HCT116 (cell line): ENCODE results near the gene AP3D1. TPM values are rescaled to one million over a fixed set of nuclear protein-coding genes. Genes with fewer than 3 reads are reported as not detected.

ENCODE experiments used
- ATAC-seq: fragments of 200-7000 bp; cut with Tn5 transposase; 2 replicates; pipeline ENCODE4 v1.9.1; 2020; ENCODE audit warnings: mild to moderate bottlenecking, moderate library complexity
- BruUV-seq: library from RNA; stranded (reverse); fragments of 400-500 nt; replicated peaks from 2 replicates; lab custom pipeline; 2021; lab: Mats Ljungman, UMichigan
- CTCF ChIA-PET: fragments of 300-600 bp; sonication (Branson Sonifier 250); formaldehyde crosslinking; loops from one replicate; lab custom pipeline; 2021; ENCODE audit warnings: antibody characterized with exemption; lab: Charles Lee
- POLR2A ChIA-PET: fragments of 300-600, 350-600 bp; sonication (Branson Sonifier 250); formaldehyde crosslinking; loops from one replicate; lab custom pipeline; 2021; ENCODE audit warnings: antibody characterized with exemption; lab: Charles Lee
- RAD21 ChIA-PET, 2 experiments: fragments of 300-600 bp; sonication (Branson Sonifier 250); formaldehyde crosslinking; loops; one replicate each; lab custom pipeline; 2023; ENCODE audit warnings: low total read pairs in 2 of 2; ENCODE audit not compliant: uncharacterized antibody in 2 of 2, unreplicated experiment in 2 of 2, low non-redundant PET in 1 of 2; lab: Charles Lee
- DNase-seq: peaks from one replicate; pipeline ENCODE4 v3.0.0-alpha.2; 2010; ENCODE audit warnings: low read depth, low spot score
- H2AFZ ChIP-seq: fragments of 200-600 bp; shearing (Covaris generic), sonication (generic); 2 replicates; pipeline ENCODE4 v1.6.1; 2017; ENCODE audit warnings: low read depth, mixed run types, mixed read lengths, antibody characterized with exemption, low read length; ENCODE audit not compliant: poor library complexity, severe bottlenecking
- H3K27ac ChIP-seq: 2 replicates; pipeline ENCODE4 v1.5.1; 2012; ENCODE audit warnings: low read depth, low read length
- H3K27me3 ChIP-seq: fragments of 200-600 bp; sonication (generic); 2 replicates; pipeline ENCODE4 v1.6.1; 2016; ENCODE audit warnings: mixed run types, low read length, mixed read lengths; ENCODE audit not compliant: insufficient read depth
- H3K36me3 ChIP-seq, 2 experiments: fragments of 200-500 bp in 1 of 2; fragments of 200-600 bp in 1 of 2; sonication (Bioruptor generic) in 1 of 2; sonication (generic) in 1 of 2; 2 replicates each; pipeline versions ENCODE4 v1.5.1 to v1.6.1; 2014 to 2016; ENCODE audit warnings: low read length in 2 of 2, inconsistent platforms in 1 of 2, mixed read lengths in 1 of 2, mixed run types in 1 of 2; ENCODE audit not compliant: insufficient read depth in 2 of 2, control insufficient read depth in 1 of 2
- H3K4me1 ChIP-seq, 2 experiments: fragments of 200-600 bp in 1 of 2; sonication (generic) in 1 of 2; 2 replicates each; pipeline versions ENCODE4 v1.5.1 to v1.6.1; 2012 to 2017; ENCODE audit warnings: low read length in 2 of 2, inconsistent platforms in 1 of 2, mild to moderate bottlenecking in 1 of 2, mixed read lengths in 1 of 2, mixed run types in 1 of 2, moderate library complexity in 1 of 2; ENCODE audit not compliant: insufficient read depth in 2 of 2, control insufficient read depth in 1 of 2
- H3K4me2 ChIP-seq: fragments of 200-600 bp; sonication (generic); 2 replicates; pipeline ENCODE4 v1.6.1; 2017; ENCODE audit warnings: mixed run types, low read length, mixed read lengths
- H3K4me3 ChIP-seq, 2 experiments: fragments of 200-600 bp in 1 of 2; sonication (generic) in 1 of 2; replicated peaks in 1 of 2; 2 replicates each; pipeline ENCODE4 v1.5.1; 2011 to 2016; ENCODE audit warnings: low read length in 2 of 2, control low read depth in 1 of 2, low read depth in 1 of 2, mild to moderate bottlenecking in 1 of 2, mixed read lengths in 1 of 2, mixed run types in 1 of 2
- H3K79me2 ChIP-seq: fragments of 200-600 bp; sonication (generic); 2 replicates; pipeline ENCODE4 v1.6.1; 2017; ENCODE audit warnings: mild to moderate bottlenecking, mixed run types, low read length, moderate library complexity, mixed read lengths; ENCODE audit not compliant: insufficient read depth
- H3K9ac ChIP-seq: fragments of 200-600 bp; sonication (generic); 2 replicates; pipeline ENCODE4 v1.6.1; 2016; ENCODE audit warnings: low read length, mixed read lengths
- H3K9me2 ChIP-seq: fragments of 200-600 bp; sonication (generic), shearing (Covaris generic); 2 replicates; pipeline ENCODE4 v1.6.1; 2017; ENCODE audit warnings: mixed run types, mild to moderate bottlenecking, moderate library complexity; ENCODE audit not compliant: insufficient read depth
- H3K9me3 ChIP-seq, 2 experiments: fragments of 200-500 bp in 1 of 2; fragments of 200-600 bp in 1 of 2; sonication (Bioruptor generic) in 1 of 2; sonication (generic) in 1 of 2; 2 replicates each; pipeline ENCODE4 v1.6.1; 2014 to 2017; ENCODE audit warnings: low read length in 2 of 2, mixed read lengths in 2 of 2, inconsistent platforms in 1 of 2, low read depth in 1 of 2, mild to moderate bottlenecking in 1 of 2, mixed run types in 1 of 2, moderate library complexity in 1 of 2; ENCODE audit not compliant: control insufficient read depth in 1 of 2, insufficient read depth in 1 of 2
- H4K20me1 ChIP-seq: fragments of 200-600 bp; sonication (generic), shearing (Covaris generic); 2 replicates; pipeline ENCODE4 v1.6.1; 2017; ENCODE audit warnings: mixed run types, mild to moderate bottlenecking, moderate library complexity; ENCODE audit not compliant: insufficient read depth
- ATF3 ChIP-seq: IDR thresholded peaks from 2 replicates; pipeline ENCODE4 v1.6.1; 2012
- CBX3 ChIP-seq: IDR thresholded peaks from 2 replicates; pipeline ENCODE4 v1.6.1; 2012; ENCODE audit warnings: low read depth
- CEBPB ChIP-seq: IDR thresholded peaks from 2 replicates; pipeline ENCODE4 v1.6.1; 2012; ENCODE audit warnings: low read depth
- CTCF ChIP-seq, 3 experiments: fragments of 200-600 bp in 1 of 3; sonication (generic) in 1 of 3; IDR thresholded peaks in 2 of 3; conservative IDR thresholded peaks in 1 of 3; 2 replicates each; pipeline ENCODE4 v1.5.1; 2012 to 2017; ENCODE audit warnings: low read depth in 2 of 3, low read length in 2 of 3, antibody characterized with exemption in 1 of 3, borderline replicate concordance in 1 of 3, control low read depth in 1 of 3, mild to moderate bottlenecking in 1 of 3, mixed read lengths in 1 of 3, mixed run types in 1 of 3, moderate library complexity in 1 of 3; ENCODE audit not compliant: insufficient read depth in 1 of 3
- EGR1 ChIP-seq: IDR thresholded peaks from 2 replicates; pipeline ENCODE4 v1.6.1; 2012; ENCODE audit warnings: low read depth
- POLR2A ChIP-seq: IDR thresholded peaks from 2 replicates; pipeline ENCODE4 v1.7.0; 2011; ENCODE audit warnings: borderline replicate concordance; ENCODE audit not compliant: insufficient read depth, insufficient read length; ENCODE audit errors: extremely low read depth
- REST ChIP-seq: IDR thresholded peaks from 2 replicates; pipeline ENCODE4 v1.6.1; 2012; ENCODE audit warnings: low read depth
- SP1 ChIP-seq: IDR thresholded peaks from 2 replicates; pipeline ENCODE4 v1.6.1; 2012; ENCODE audit warnings: low read depth
- SRF ChIP-seq: IDR thresholded peaks from 2 replicates; pipeline ENCODE4 v1.6.1; 2012; ENCODE audit warnings: low read depth
- ZNF274 ChIP-seq: fragments of 200-500 bp; sonication (Bioruptor generic); IDR thresholded peaks from 2 replicates; pipeline ENCODE4 v1.6.1; 2014; ENCODE audit warnings: mild to moderate bottlenecking, low read depth, low read length, inconsistent platforms
- intact Hi-C: fragments of 100-400 bp; cut with micrococcal nuclease; formaldehyde crosslinking; loops from 2 replicates; pipeline ENCODE4 v1.10.0; 2022
- total RNA-seq: library from RNA; stranded (reverse); gene quantifications from one replicate; pipeline ENCODE4 v1.2.1, GENCODE V29; 2021; ENCODE audit not compliant: unreplicated experiment

Gene AP3D1
- total RNA-seq, 1 experiment from 2014 or later = 137 TPM

- Histone ChIP-seq H3K79me2 (peaks cover 100% of the 10 kb centered on the region), H3K9me2 (no peaks in the 10 kb centered on the region), H3K27me3 (no peaks in the 10 kb centered on the region)
- ChIA-PET CTCF (no interaction called here), POLR2A (no interaction called here)
- intact Hi-C loops = no loop called here
- no peak for DNase-seq
- TF ChIP-seq ZNF274 (no peak), CTCF (IDR thresholded peaks at IDR 0.05 in 2 of 3, conservative IDR thresholded peaks at IDR 0.05 in 1 of 3; ENCODE audit: borderline replicate concordance in 1 of 3, insufficient read depth in 1 of 3, low read depth in 2 of 3, low read length in 2 of 3) (no peak), REST (no peak), ATF3 (no peak), CEBPB (no peak), POLR2A (no peak), EGR1 (no peak), SRF (no peak), SP1 (no peak), CBX3 (no peak)
- TF ChIP-seq, all 23 proteins: peak for 0
- RAD21 ChIA-PET = interaction anchor here in 1 of 2 experiments (0.6 to 0.7 kb wide), 2 partner anchors 62 to 211 kb away, joined by 3 read pairs; no protein-coding TSS in a partner anchor
- ATAC-seq = no peak
- Histone ChIP-seq H3K27ac (no peak overlapping the region; the same call in 1 of the 2 replicates), H3K9ac (no peak overlapping the region), H3K36me3 (peaks cover 0 to 24% of the 10 kb centered on the region in 2 experiments; a peak in 1 of 4 replicates), H2AFZ (no peak overlapping the region), H3K4me3 (no peak overlapping the region), H3K4me1 (peaks cover 27 to 73% of the 10 kb centered on the region in 2 experiments), H3K4me2 (no peak overlapping the region), H3K9me3 (no peaks in the 10 kb centered on the region), H4K20me1 (peaks cover 26% of the 10 kb centered on the region; the same call in 1 of the 2 replicates)
- no TSS peak for BruUV-seq
Observed at GRCh38 chr19:2173767-2174577, 22.6 kb upstream of the AP3D1 start.
